ENCODE data around the gene SERPINA12. TPM values are rescaled to one million over a fixed set of nuclear protein-coding genes. Genes with fewer than 3 reads are reported as not detected.
"Not testable (repeated sequence)": the region's sequence is repeated elsewhere in the genome, so short reads cannot be mapped to it uniquely, and the experiment has no call there.

SERPINA12 gene
- total and polyA plus RNA-seq, 4 donors: 0.28 TPM; not detected in 3

DNA sequence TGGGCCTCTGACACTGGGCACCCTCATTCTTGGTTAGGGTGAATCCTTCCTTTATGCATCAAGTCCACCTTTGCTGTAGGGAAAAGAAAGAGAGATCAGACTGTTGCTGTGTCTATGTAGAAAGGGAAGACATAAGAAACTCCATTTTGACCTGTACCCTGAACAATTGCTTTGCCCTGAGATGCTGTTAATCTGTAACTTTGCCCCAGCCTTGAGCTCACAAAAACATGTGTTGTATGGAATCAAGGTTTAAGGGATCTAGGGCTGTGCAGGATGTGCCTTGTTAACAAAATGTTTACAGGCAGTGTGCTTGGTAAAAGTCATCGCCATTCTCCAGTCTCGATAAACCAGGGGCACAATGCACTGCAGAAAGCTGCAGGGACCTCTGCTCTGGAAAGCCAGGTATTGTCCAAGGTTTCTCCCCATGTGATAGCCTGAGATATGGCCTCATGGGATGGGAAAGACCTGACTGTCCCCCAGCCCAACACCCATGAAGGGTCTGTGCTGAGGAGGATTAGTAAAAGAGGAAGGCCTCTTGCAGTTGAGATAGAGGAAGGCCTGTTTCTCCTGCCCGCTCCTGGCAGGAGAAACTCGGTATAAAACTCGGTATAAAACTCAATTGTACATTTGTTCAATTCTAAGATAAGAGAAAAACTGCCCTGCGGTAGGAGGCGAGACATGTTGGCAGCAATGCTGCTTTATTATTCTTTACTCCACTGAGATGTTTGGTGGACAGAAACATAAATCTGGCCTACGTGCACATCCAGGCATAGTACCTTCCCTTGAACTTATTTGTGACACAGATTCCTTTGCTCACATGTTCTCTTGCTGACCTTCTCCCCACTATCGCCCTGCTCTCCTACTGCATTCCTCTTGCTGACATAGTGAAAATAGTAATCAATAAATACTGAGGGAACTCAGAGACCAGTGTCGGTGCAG, 26.9 kb downstream of the SERPINA12 start:
- TF ChIP-seq RXRA (IDR thresholded peaks at IDR 0.05) (peak; percentile 47 to 73), RAD21 (IDR thresholded peaks at IDR 0.05) (peak; percentile 10 to 22), SP1 (IDR thresholded peaks at IDR 0.05) (peak; percentile 54), YY1 (IDR thresholded peaks at IDR 0.05) (peak; percentile 10), HNF4A (conservative IDR thresholded peaks at IDR 0.05) (peak; percentile 1 to 36)
- TF ChIP-seq, protein P1, sequence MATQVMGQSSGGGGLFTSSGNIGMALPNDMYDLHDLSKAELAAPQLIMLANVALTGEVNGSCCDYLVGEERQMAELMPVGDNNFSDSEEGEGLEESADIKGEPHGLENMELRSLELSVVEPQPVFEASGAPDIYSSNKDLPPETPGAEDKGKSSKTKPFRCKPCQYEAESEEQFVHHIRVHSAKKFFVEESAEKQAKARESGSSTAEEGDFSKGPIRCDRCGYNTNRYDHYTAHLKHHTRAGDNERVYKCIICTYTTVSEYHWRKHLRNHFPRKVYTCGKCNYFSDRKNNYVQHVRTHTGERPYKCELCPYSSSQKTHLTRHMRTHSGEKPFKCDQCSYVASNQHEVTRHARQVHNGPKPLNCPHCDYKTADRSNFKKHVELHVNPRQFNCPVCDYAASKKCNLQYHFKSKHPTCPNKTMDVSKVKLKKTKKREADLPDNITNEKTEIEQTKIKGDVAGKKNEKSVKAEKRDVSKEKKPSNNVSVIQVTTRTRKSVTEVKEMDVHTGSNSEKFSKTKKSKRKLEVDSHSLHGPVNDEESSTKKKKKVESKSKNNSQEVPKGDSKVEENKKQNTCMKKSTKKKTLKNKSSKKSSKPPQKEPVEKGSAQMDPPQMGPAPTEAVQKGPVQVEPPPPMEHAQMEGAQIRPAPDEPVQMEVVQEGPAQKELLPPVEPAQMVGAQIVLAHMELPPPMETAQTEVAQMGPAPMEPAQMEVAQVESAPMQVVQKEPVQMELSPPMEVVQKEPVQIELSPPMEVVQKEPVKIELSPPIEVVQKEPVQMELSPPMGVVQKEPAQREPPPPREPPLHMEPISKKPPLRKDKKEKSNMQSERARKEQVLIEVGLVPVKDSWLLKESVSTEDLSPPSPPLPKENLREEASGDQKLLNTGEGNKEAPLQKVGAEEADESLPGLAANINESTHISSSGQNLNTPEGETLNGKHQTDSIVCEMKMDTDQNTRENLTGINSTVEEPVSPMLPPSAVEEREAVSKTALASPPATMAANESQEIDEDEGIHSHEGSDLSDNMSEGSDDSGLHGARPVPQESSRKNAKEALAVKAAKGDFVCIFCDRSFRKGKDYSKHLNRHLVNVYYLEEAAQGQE (IDR thresholded peaks at IDR 0.05): peak; percentile 16
- H3K36me3 ChIP-seq (ENCODE audit: control insufficient read depth in 4 of 4, insufficient read depth in 3 of 4, low read depth in 1 of 4, low read length in 3 of 4); H3K27me3 ChIP-seq (ENCODE audit: control insufficient read depth in 4 of 4, insufficient read depth in 4 of 4, low read length in 3 of 4); H3K4me3 ChIP-seq (ENCODE audit: low read depth in 1 of 3, low read length in 3 of 3); DNase-seq (ENCODE audit: low spot score); H3K9ac ChIP-seq (ENCODE audit: low read depth in 1 of 2, low read length in 2 of 2); H3K9me3 ChIP-seq (ENCODE audit: control insufficient read depth in 4 of 4, low read length in 3 of 4): not testable (repeated sequence)
- 47% methylated on average over 10 of the region's 10 CpGs for WGBS
- peaks cover 10 to 32% (median 17%) of the 10 kb centered on the region in 4 donors for H3K4me1 ChIP-seq (ENCODE audit: control insufficient read depth in 4 of 4, insufficient read depth in 4 of 4, low read length in 3 of 4)
- H3K27ac ChIP-seq (ENCODE audit: low read depth in 1 of 2, low read length in 2 of 2): peak overlapping the region; percentile 38 to 73

DNA sequence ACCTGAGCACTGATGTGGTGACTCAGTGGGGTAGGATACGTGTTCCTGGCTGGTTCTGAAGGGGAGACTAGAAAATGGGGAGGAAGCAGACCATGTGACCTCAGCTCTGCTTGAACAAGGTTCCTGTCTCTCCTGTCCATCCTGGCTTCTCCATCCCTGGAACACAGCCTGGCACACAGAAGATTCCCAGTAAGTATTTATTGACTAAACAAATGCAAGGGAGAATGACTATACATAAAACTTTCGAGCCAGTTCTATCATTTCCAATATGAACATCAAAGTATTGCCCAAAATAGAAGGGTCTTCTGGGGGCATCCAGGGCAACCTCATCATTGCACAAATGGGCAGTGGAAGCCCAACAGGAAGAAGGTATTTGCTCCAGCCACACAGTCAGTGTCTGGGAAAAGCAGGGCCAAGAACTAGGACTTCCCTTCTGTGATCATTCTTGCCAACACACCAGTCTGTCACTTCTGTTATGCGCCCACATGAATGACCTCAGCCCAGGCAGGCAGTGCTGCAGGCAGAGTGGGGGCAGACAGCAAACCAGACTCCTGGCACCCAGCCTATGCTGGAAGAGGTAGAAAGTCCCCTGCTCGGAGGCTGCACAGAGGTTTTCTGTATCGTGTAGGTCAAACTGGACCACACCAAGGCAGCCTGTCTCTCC, 27.7 kb downstream of the SERPINA12 start:
- H3K9me3 ChIP-seq (ENCODE audit: control insufficient read depth in 4 of 4, low read length in 3 of 4): peaks cover 0 to 8% (median 0%) of the 10 kb centered on the region in 4 donors
- H3K9ac ChIP-seq (ENCODE audit: low read depth in 1 of 2, low read length in 2 of 2): no peak overlapping the region
- no peaks in the 10 kb centered on the region for H3K36me3 ChIP-seq (ENCODE audit: control insufficient read depth in 4 of 4, insufficient read depth in 3 of 4, low read depth in 1 of 4, low read length in 3 of 4)
- WGBS: 45% methylated on average over 5 of the region's 5 CpGs
- no peak for DNase-seq (ENCODE audit: low spot score)
- H3K4me1 ChIP-seq (ENCODE audit: control insufficient read depth in 4 of 4, insufficient read depth in 4 of 4, low read length in 3 of 4): peaks cover 10 to 29% (median 15%) of the 10 kb centered on the region in 4 donors
- no peak overlapping the region for H3K4me3 ChIP-seq (ENCODE audit: low read depth in 1 of 3, low read length in 3 of 3)
- TF ChIP-seq SP1 (IDR thresholded peaks at IDR 0.05): peak; percentile 52
- no peak for TF ChIP-seq TAF1 (conservative IDR thresholded peaks at IDR 0.05)
- no peak for TF ChIP-seq YY1 (IDR thresholded peaks at IDR 0.05)
- no peak for TF ChIP-seq GABPA (IDR thresholded peaks at IDR 0.05 in 1 of 2, conservative IDR thresholded peaks at IDR 0.05 in 1 of 2)
- peak; percentile 34 to 52 for TF ChIP-seq HNF4A (conservative IDR thresholded peaks at IDR 0.05)
- TF ChIP-seq, protein P2, sequence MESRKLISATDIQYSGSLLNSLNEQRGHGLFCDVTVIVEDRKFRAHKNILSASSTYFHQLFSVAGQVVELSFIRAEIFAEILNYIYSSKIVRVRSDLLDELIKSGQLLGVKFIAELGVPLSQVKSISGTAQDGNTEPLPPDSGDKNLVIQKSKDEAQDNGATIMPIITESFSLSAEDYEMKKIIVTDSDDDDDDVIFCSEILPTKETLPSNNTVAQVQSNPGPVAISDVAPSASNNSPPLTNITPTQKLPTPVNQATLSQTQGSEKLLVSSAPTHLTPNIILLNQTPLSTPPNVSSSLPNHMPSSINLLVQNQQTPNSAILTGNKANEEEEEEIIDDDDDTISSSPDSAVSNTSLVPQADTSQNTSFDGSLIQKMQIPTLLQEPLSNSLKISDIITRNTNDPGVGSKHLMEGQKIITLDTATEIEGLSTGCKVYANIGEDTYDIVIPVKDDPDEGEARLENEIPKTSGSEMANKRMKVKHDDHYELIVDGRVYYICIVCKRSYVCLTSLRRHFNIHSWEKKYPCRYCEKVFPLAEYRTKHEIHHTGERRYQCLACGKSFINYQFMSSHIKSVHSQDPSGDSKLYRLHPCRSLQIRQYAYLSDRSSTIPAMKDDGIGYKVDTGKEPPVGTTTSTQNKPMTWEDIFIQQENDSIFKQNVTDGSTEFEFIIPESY (IDR thresholded peaks at IDR 0.05): no peak
- TF ChIP-seq RXRA (IDR thresholded peaks at IDR 0.05): peak; percentile 12 to 62
- peak in 1 of 2 donors; percentile 59 for TF ChIP-seq JUND (IDR thresholded peaks at IDR 0.05)
- peak in 1 of 2 donors; percentile 6 for TF ChIP-seq RAD21 (IDR thresholded peaks at IDR 0.05)
- TF ChIP-seq, protein P3, sequence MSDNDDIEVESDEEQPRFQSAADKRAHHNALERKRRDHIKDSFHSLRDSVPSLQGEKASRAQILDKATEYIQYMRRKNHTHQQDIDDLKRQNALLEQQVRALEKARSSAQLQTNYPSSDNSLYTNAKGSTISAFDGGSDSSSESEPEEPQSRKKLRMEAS (IDR thresholded peaks at IDR 0.05): no peak
- no peak for TF ChIP-seq EGR1 (IDR thresholded peaks at IDR 0.05; ENCODE audit: low read depth in 2 of 2)
- no peak for TF ChIP-seq FOXA2 (IDR thresholded peaks at IDR 0.05)
- H3K27ac ChIP-seq (ENCODE audit: low read depth in 1 of 2, low read length in 2 of 2): peak overlapping the region; percentile 38 to 73
- no peaks in the 10 kb centered on the region for H3K27me3 ChIP-seq (ENCODE audit: control insufficient read depth in 4 of 4, insufficient read depth in 4 of 4, low read length in 3 of 4)
